ENCODE measurements around the gene VAMP1.
"Not testable (repeated sequence)": the region's sequence is repeated elsewhere in the genome, so short reads cannot be mapped to it uniquely, and the experiment has no call there.

The VAMP1 gene

DNA sequence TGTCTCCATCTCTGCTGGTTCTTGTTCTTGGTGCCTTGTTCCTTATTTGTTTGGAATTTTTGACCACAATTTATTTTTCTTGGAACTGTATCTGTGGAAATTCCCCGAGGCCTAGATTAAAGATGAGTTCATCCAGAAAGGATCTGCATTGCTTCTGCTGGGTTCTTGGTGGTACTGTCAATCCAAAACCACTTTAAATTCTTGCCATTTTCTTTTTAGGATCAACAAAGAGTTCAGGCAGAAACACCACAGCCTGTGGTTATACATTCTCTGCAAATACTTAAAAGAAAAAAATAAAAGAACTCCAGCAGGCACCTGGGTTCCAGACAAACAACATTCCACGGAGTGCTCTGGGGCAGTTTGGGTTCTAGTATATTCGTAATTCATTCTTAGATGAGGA, 6.0 kb upstream of the VAMP1 start:
- TF ChIP-seq CTCF (IDR thresholded peaks at IDR 0.05; ENCODE audit: extremely low read depth, missing control alignments), result no peak
- no peak for DNase-seq (ENCODE audit: low spot score)

DNA sequence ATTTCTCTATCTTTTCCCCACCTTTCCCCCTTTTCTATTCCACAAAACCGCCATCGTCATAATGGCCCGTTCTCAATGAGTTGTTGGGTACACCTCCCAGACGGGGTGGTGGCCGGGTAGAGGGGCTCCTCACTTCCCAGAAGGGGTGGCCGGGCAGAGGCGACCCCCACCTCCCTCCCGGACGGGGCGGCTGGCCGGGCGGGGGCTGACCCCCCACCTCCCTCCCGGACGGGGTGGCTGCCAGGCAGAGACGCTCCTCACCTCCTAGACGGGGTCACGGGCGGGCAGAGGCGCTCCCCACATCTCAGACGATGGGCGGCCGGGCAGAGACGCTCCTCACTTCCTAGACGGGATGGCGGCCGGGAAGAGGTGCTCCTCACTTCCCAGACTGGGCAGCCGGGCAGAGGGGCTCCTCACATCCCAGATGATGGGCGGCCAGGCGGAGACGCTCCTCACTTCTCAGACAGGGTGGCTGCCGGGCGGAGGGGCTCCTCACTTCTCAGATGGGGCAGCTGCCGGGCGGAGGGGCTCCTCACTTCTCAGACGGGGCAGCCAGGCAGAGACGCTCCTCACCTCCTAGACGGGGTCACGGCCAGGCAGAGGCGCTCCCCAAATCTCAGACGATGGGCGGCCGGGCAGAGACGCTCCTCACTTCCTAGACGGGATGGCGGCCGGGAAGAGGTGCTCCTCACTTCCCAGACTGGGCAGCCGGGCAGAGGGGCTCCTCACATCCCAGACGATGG, 4.9 kb upstream of the VAMP1 start:
- DNase-seq (ENCODE audit: low spot score), result not testable (repeated sequence)

- DNase-seq (ENCODE audit: low spot score), result no peak
- no peak for TF ChIP-seq CTCF (IDR thresholded peaks at IDR 0.05; ENCODE audit: extremely low read depth, missing control alignments)
These were observed 2.0 kb upstream of the VAMP1 start for GRCh38 chr12:6472491-6472890.

DNA sequence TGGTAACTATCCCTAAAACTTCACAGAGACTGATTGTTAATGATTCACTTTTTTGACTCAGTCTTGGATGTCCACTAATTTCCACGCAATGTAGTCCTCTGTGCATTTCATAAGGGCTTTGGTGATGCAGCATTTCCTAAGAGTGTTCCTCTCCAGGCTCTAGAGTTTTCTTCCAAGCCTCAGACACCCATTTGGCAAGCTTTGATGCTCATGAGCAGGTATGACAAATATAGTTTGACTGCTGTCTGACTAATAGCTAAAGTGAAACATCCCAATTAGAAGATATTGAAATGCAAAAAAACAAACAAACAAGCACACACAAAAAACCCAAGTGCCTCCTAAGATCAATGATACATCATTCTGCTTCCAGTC, 1.5 kb upstream of the VAMP1 start:
- no peak for DNase-seq (ENCODE audit: low spot score)
- TF ChIP-seq CTCF (IDR thresholded peaks at IDR 0.05; ENCODE audit: extremely low read depth, missing control alignments), result no peak

GRCh38 chr12:6469609-6470374, 685 bp downstream of the VAMP1 start:
- DNase-seq (ENCODE audit: low spot score), result no peak
- no peak for TF ChIP-seq CTCF (IDR thresholded peaks at IDR 0.05; ENCODE audit: extremely low read depth, missing control alignments)

- no peak for DNase-seq (ENCODE audit: low spot score)
- TF ChIP-seq CTCF (IDR thresholded peaks at IDR 0.05; ENCODE audit: extremely low read depth, missing control alignments), result no peak
These were observed 1.4 kb downstream of the VAMP1 start for GRCh38 chr12:6469092-6469491.

GRCh38 chr12:6468283-6468575, 2.2 kb downstream of the VAMP1 start:
- DNase-seq (ENCODE audit: low spot score), result no peak

GRCh38 chr12:6467571-6468282, 2.8 kb downstream of the VAMP1 start:
- not testable (repeated sequence) for DNase-seq (ENCODE audit: low spot score)

More at GRCh38 chr12:6468283-6468575, 2.2 kb downstream of the VAMP1 start:
- no peak for TF ChIP-seq CTCF (IDR thresholded peaks at IDR 0.05; ENCODE audit: extremely low read depth, missing control alignments)

DNA sequence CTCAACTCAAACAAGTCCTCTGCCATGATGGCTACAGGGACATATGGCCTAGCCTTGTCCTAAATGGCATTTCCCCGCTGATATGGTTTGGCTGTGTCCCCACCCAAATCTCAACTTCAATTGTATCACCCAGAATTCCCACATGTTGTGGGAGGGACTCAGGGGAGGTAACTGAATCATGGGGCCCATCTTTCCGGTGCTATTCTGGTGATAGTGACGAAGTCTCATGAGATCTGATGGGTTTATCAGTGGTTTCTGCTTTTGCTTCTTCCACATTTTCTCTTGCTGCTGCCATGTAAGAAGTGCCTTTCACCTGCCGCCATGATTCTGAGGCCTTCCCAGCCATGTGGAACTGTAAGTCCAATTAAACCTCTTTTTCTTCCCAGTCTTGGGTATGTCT, 3.7 kb downstream of the VAMP1 start:
- not testable (repeated sequence) for DNase-seq (ENCODE audit: low spot score)
